ENCODE results near the gene SALL1. TPM values are rescaled to one million over a fixed set of nuclear protein-coding genes. Genes with fewer than 3 reads are reported as not detected.

SALL1 gene
- total and polyA plus RNA-seq, 2 donors (not counting 3 experiments of a cell fraction or from before 2014, with no cell fraction given) = not detected

DNA sequence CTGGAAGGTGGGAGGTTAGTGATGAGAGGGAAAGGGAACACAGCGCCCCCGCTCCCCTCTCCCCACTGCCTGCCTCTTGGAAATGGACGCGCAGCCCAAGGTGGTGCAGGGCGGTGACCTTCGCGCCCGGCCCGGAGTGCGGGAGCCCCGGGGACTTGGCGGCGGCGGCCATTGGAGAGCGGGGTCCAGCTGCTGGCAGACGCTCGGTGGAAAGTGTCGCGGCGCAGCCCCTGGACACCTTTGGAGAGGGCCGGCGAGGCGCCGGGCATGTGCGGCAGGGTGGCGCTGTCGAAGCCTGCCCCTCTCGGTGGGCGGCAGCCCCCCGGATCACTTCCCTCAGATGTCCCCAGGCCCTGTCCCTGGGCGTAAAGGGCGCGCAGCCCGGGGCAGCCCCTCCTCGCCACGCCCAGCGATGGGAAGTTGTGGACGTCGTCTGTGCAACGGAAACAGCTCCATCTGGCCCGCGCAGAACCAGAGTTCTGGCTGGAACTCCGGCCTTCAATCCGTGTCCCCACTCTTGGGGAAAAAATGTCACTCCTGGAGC is 16.7 kb downstream of the SALL1 start:
- ChIA-PET CTCF (no interaction called here), POLR2A (no interaction called here)
- H3K9me1 ChIP-seq (replicated peaks; ENCODE audit: control insufficient read depth, extremely low read depth, insufficient read depth, low read length) = no peaks in the 10 kb centered on the region
- H4K20me1 ChIP-seq (replicated peaks; ENCODE audit: control insufficient read depth, extremely low read depth, insufficient read depth, low read length) = no peaks in the 10 kb centered on the region
- FAIRE-seq (no peak), DNase-seq (ENCODE audit: low read depth, low spot score) (no peak)
- no peak overlapping the region for H3K9ac ChIP-seq (replicated peaks; ENCODE audit: extremely low read depth, insufficient read depth, low read length)
- no peaks in the 10 kb centered on the region for H3K9me3 ChIP-seq (replicated peaks; ENCODE audit: control insufficient read depth, insufficient read depth, low read length)
- dilution Hi-C loops (cut with MboI; ENCODE audit: extremely low pct_ligation_motif_present, low sequenced_read_pairs) = no loop called here
- intact Hi-C loops (cut with micrococcal nuclease) = no loop called here
- no peak overlapping the region for H3K27ac ChIP-seq (ENCODE audit: insufficient read depth, low read depth, low read length)
- BruUV-seq (replicated peaks) = no TSS peak
- TF ChIP-seq FOS (IDR thresholded peaks at IDR 0.05; ENCODE audit: borderline replicate concordance, insufficient read depth, low read length) (no peak), EZH2 (IDR thresholded peaks at IDR 0.05; ENCODE audit: borderline replicate concordance, low read depth, low read length, severe bottlenecking) (no peak), MYC (IDR thresholded peaks at IDR 0.05; ENCODE audit: low read depth, low read length) (no peak), GATA2 (IDR thresholded peaks at IDR 0.05; ENCODE audit: insufficient read depth, insufficient read length, low read depth, low read length) (no peak), JUN (IDR thresholded peaks at IDR 0.05; ENCODE audit: borderline replicate concordance, insufficient read depth, insufficient read length, low read depth) (no peak), POLR2A (IDR thresholded peaks at IDR 0.05; ENCODE audit: low read depth, low read length) (no peak), POLR2AphosphoS5 (IDR thresholded peaks at IDR 0.05; ENCODE audit: insufficient read depth, low read depth, low read length) (no peak)
- TF ChIP-seq, protein P1, sequence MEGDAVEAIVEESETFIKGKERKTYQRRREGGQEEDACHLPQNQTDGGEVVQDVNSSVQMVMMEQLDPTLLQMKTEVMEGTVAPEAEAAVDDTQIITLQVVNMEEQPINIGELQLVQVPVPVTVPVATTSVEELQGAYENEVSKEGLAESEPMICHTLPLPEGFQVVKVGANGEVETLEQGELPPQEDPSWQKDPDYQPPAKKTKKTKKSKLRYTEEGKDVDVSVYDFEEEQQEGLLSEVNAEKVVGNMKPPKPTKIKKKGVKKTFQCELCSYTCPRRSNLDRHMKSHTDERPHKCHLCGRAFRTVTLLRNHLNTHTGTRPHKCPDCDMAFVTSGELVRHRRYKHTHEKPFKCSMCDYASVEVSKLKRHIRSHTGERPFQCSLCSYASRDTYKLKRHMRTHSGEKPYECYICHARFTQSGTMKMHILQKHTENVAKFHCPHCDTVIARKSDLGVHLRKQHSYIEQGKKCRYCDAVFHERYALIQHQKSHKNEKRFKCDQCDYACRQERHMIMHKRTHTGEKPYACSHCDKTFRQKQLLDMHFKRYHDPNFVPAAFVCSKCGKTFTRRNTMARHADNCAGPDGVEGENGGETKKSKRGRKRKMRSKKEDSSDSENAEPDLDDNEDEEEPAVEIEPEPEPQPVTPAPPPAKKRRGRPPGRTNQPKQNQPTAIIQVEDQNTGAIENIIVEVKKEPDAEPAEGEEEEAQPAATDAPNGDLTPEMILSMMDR (IDR thresholded peaks at IDR 0.05; ENCODE audit: extremely low read depth in 1 of 2, insufficient read depth in 1 of 2, low read depth in 1 of 2, low read length in 2 of 2) = no peak
- TF ChIP-seq, protein P2, sequence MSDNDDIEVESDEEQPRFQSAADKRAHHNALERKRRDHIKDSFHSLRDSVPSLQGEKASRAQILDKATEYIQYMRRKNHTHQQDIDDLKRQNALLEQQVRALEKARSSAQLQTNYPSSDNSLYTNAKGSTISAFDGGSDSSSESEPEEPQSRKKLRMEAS (IDR thresholded peaks at IDR 0.05; ENCODE audit: insufficient read depth, insufficient read length) = no peak
- H3K4me2 ChIP-seq (ENCODE audit: insufficient read depth, low read length) = no peak overlapping the region
- no peaks in the 10 kb centered on the region for H3K4me1 ChIP-seq (ENCODE audit: control insufficient read depth, extremely low read depth, insufficient read depth, low read length)
- H3K36me3 ChIP-seq (ENCODE audit: control insufficient read depth in 2 of 2, extremely low read depth in 1 of 2, insufficient read depth in 2 of 2, low read length in 2 of 2) = no peaks in the 10 kb centered on the region
- no peak overlapping the region for H2AFZ ChIP-seq (ENCODE audit: low read depth, low read length)
- H3K4me3 ChIP-seq (replicated peaks in 1 of 3; ENCODE audit: insufficient read depth in 1 of 3, low read depth in 1 of 3, low read length in 3 of 3) = no peak overlapping the region
- H3K79me2 ChIP-seq (ENCODE audit: control insufficient read depth, insufficient read depth, low read length) = no peaks in the 10 kb centered on the region
- H3K27me3 ChIP-seq (ENCODE audit: control insufficient read depth in 2 of 2, insufficient read depth in 2 of 2, low read length in 2 of 2) = no peaks in the 10 kb centered on the region
